K562 (cell line): ENCODE results near the gene IQGAP3. TPM values are rescaled to one million over a fixed set of nuclear protein-coding genes. Genes with fewer than 3 reads are reported as not detected.

Experiments used
- BCLAF1 ChIP-seq, 2 experiments: fragments of 450-650 bp in 1 of 2; IDR thresholded peaks; 2 replicates each; pipeline ENCODE4 v1.6.1; 2011 to 2017; ENCODE audit warnings: low read depth in 2 of 2, antibody characterized with exemption in 1 of 2, borderline replicate concordance in 1 of 2, low read length in 1 of 2, mild to moderate bottlenecking in 1 of 2, mixed read lengths in 1 of 2; ENCODE audit not compliant: control insufficient read depth in 1 of 2
- CBFA2T2 ChIP-seq: fragments of 450-650 bp; conservative IDR thresholded peaks from 2 replicates; pipeline ENCODE4 v1.6.1; 2017; ENCODE audit warnings: mild to moderate bottlenecking
- CGGBP1 ChIP-seq: fragments of 250-450 bp; sonication (Bioruptor Pico); IDR thresholded peaks from 2 replicates; pipeline ENCODE4 v1.9.0; 2021; ENCODE audit warnings: mild to moderate bottlenecking
- CSDE1 ChIP-seq, 2 experiments: fragments of 450-650 bp; IDR thresholded peaks; 2 replicates each; pipeline ENCODE4 v1.6.1; 2016; ENCODE audit warnings: mild to moderate bottlenecking in 1 of 2
- ESRRA ChIP-seq: fragments of 450-650 bp; IDR thresholded peaks from 2 replicates; pipeline ENCODE4 v1.6.1; 2014; ENCODE audit warnings: low read depth, mild to moderate bottlenecking, moderate library complexity, borderline replicate concordance
- FOSL1 ChIP-seq: fragments of 200-800 bp; sonication (Bioruptor generic); conservative IDR thresholded peaks from 2 replicates; pipeline ENCODE4 v1.6.1; 2016; ENCODE audit warnings: missing genetic modification characterization, missing compliant biosample characterization
- FOXP4 ChIP-seq: sonication (generic); formaldehyde crosslinking; IDR thresholded peaks from 2 replicates; pipeline ENCODE4 v1.8.0; 2022; ENCODE audit warnings: mild to moderate bottlenecking, missing genetic modification reagents, borderline replicate concordance
- POLR3G ChIP-seq: IDR thresholded peaks from 2 replicates; pipeline ENCODE4 v1.6.1; 2011; ENCODE audit not compliant: insufficient read length, insufficient replicate concordance; ENCODE audit errors: extremely low read depth
- RFX5 ChIP-seq: IDR thresholded peaks from 2 replicates; pipeline ENCODE4 v1.6.1; 2011; ENCODE audit warnings: low read depth, mild to moderate bottlenecking, improper control_type of control experiment, low read length
- SIN3A ChIP-seq, 2 experiments: fragments of 150-350 bp in 1 of 2; IDR thresholded peaks; 2 replicates each; pipeline ENCODE4 v1.6.1; 2011 to 2016; ENCODE audit warnings: borderline replicate concordance in 2 of 2, low read depth in 2 of 2, low read length in 2 of 2, mild to moderate bottlenecking in 2 of 2, moderate library complexity in 2 of 2; ENCODE audit not compliant: control insufficient read depth in 1 of 2
- TARDBP ChIP-seq: fragments of 450-650 bp; IDR thresholded peaks from 2 replicates; pipeline ENCODE4 v1.6.1; 2016
- ZNF408 ChIP-seq: fragments of 250-450 bp; sonication (Bioruptor Pico); IDR thresholded peaks from 2 replicates; pipeline ENCODE4 v1.4.0; 2020; ENCODE audit warnings: low read depth, mild to moderate bottlenecking, moderate library complexity
- ZNF511 ChIP-seq: sonication (generic); formaldehyde crosslinking; IDR thresholded peaks from 2 replicates; pipeline ENCODE4 v1.8.0; 2022; ENCODE audit warnings: mild to moderate bottlenecking, missing genetic modification reagents
- ZNF561 ChIP-seq: fragments of 450-650 bp; formaldehyde crosslinking; conservative IDR thresholded peaks from 2 replicates; pipeline ENCODE4 v1.4.0; 2020; ENCODE audit warnings: mild to moderate bottlenecking, moderate library complexity
- ZNF592 ChIP-seq: fragments of 450-650 bp; IDR thresholded peaks from 2 replicates; pipeline ENCODE4 v1.6.1; 2017; ENCODE audit warnings: antibody characterized with exemption, mild to moderate bottlenecking
- ZNF766 ChIP-seq: fragments of 200-800 bp; sonication (Bioruptor generic); conservative IDR thresholded peaks from 2 replicates; pipeline ENCODE4 v1.6.1; 2016; ENCODE audit warnings: missing genetic modification characterization, missing compliant biosample characterization
- polyA plus RNA-seq, 8 experiments: library from polyadenylated mRNA; depleted of rRNA in 4 of 8; stranded (reverse) in 5 of 8; unstranded in 3 of 8; fragments of >200 nt; fragmentation: Nextera tagmentation in 2 of 8; fragmentation: Illumina TruSeq in 1 of 8; extraction: Ambion mirVana in 2 of 8; extraction: Trizol in 1 of 8; gene quantifications; 2 replicates each; pipeline versions ENCODE4 v1.2.1 to v1.2.3, GENCODE V29; 2011 to 2014; ENCODE audit warnings: inconsistent platforms in 1 of 8, missing spikeins in 1 of 8
- total RNA-seq, 7 experiments: library from RNA; depleted of rRNA in 6 of 7; stranded (reverse); fragments of >200 nt in 6 of 7; fragmentation: Illumina TruSeq in 2 of 7; extraction: Trizol in 2 of 7; gene quantifications; 2 replicates each; pipeline versions ENCODE4 v1.2.1 to v1.2.3, GENCODE V29; 2011 to 2021; ENCODE audit warnings: low replicate concordance in 1 of 7

IQGAP3 gene
- total and polyA plus RNA-seq, 9 of the 15 experiments (the other 6 are each of a cell fraction or from before 2014, with no cell fraction given), result 1.4 to 16.6 (median 11.9) TPM

GRCh38 chr1:156498432-156499193 is 73.8 kb downstream of the IQGAP3 start (continued):
- TF ChIP-seq ZNF592 (no peak), ZNF561 (CRISPR knock-in tag) (no peak), POLR3G (no peak), TARDBP (no peak), BCLAF1 (IDR thresholded peaks at IDR 0.05; ENCODE audit: borderline replicate concordance in 1 of 2, control insufficient read depth in 1 of 2, low read depth in 2 of 2, low read length in 1 of 2) (no peak), SIN3A (IDR thresholded peaks at IDR 0.05; ENCODE audit: borderline replicate concordance in 2 of 2, control insufficient read depth in 1 of 2, low read depth in 2 of 2, low read length in 2 of 2) (peak in 1 of 2 experiments; percentile 29; a peak in 1 of 4 replicates), ESRRA (peak; percentile 71), ZNF408 (no peak), CBFA2T2 (no peak), FOSL1 (tag) (no peak), FOXP4 (CRISPR knock-in tag) (no peak), RFX5 (no peak), CGGBP1 (CRISPR knock-in tag) (no peak), CSDE1 (IDR thresholded peaks at IDR 0.05) (no peak), ZNF766 (CRISPR knock-in tag) (no peak), ZNF511 (CRISPR knock-in tag) (no peak)
